K562 (cell line): Measurements from ENCODE around the gene TCEAL9. TPM values are rescaled to one million over a fixed set of nuclear protein-coding genes. Genes with fewer than 3 reads are reported as not detected.

ENCODE experiments used
- ATAC-seq: fragments of 200-7000 bp; cut with Tn5 transposase; 3 replicates; pipeline ENCODE4 v1.9.1; 2020; ENCODE audit warnings: moderate library complexity
- BruUV-seq: library from RNA; stranded (reverse); fragments of 400-500 nt; replicated peaks from 2 replicates; lab custom pipeline; 2021; lab: Mats Ljungman, UMichigan
- CTCF ChIA-PET: fragments of 300-600 bp; formaldehyde crosslinking; extraction: SDS; loops from one replicate; lab custom pipeline; 2021; ENCODE audit warnings: low intra/inter-chr PET ratio; lab: Yijun Ruan, JAX
- POLR2A ChIA-PET: fragments of 300-600, 350-650 bp; sonication (Branson Sonifier 250); formaldehyde crosslinking; extraction: SDS; loops from one replicate; lab custom pipeline; 2021; ENCODE audit warnings: antibody characterized with exemption, inconsistent platforms; lab: Yijun Ruan, JAX
- DNase-seq, 4 experiments: peaks; one replicate each; pipeline versions ENCODE4 v3.0.0 to v3.0.0-alpha.2; 2011 to 2018; ENCODE audit warnings: low spot score in 3 of 4, mixed read lengths in 3 of 4; ENCODE audit errors: extremely low read depth in 1 of 4
- FAIRE-seq: peaks from 2 replicates; lab custom pipeline; 2011; peaks lifted over from hg19 to GRCh38; lab: Jason Lieb, UNC
- H2AFZ ChIP-seq: 2 replicates; pipeline ENCODE4 v1.6.0; 2011; ENCODE audit warnings: low read depth, low read length, control low read depth, inconsistent platforms
- H3K27ac ChIP-seq: fragments of 200-600 bp; 3 replicates; pipeline ENCODE4 v1.8.0; 2011; ENCODE audit warnings: low read depth, mild to moderate bottlenecking, control low read depth, inconsistent platforms, low read length, moderate library complexity, mixed read lengths; ENCODE audit errors: extremely low read depth
- H3K27me3 ChIP-seq, 2 experiments: fragments of 300-600 bp in 1 of 2; 2 replicates in 1 of 2; 3 replicates in 1 of 2; pipeline versions ENCODE4 v1.6.0 to v1.8.0; 2011; ENCODE audit warnings: inconsistent platforms in 2 of 2, low read length in 2 of 2, mild to moderate bottlenecking in 1 of 2, mixed read lengths in 1 of 2, moderate library complexity in 1 of 2; ENCODE audit not compliant: control insufficient read depth in 2 of 2, insufficient read depth in 2 of 2
- H3K36me3 ChIP-seq: fragments of 300-600 bp; 3 replicates; pipeline ENCODE4 v1.8.0; 2011; ENCODE audit warnings: mild to moderate bottlenecking, low read length, inconsistent platforms; ENCODE audit not compliant: control insufficient read depth, insufficient read depth
- H3K4me1 ChIP-seq, 2 experiments: fragments of 200-600 bp in 1 of 2; replicated peaks in 1 of 2; 2 replicates in 1 of 2; 3 replicates in 1 of 2; pipeline versions ENCODE4 v1.5.1 to v1.8.0; 2011; ENCODE audit warnings: inconsistent platforms in 2 of 2, low read length in 2 of 2, mild to moderate bottlenecking in 1 of 2, mixed read lengths in 1 of 2, moderate library complexity in 1 of 2; ENCODE audit not compliant: control insufficient read depth in 2 of 2, insufficient read depth in 2 of 2
- H3K4me2 ChIP-seq: 2 replicates; pipeline ENCODE4 v1.6.1; 2011; ENCODE audit warnings: low read length, control low read depth, inconsistent platforms, mixed read lengths; ENCODE audit not compliant: insufficient read depth
- H3K4me3 ChIP-seq: fragments of 200-600 bp; sonication (generic), shearing (Covaris generic); 2 replicates; pipeline ENCODE4 v1.5.1; 2016; ENCODE audit warnings: control low read depth, inconsistent platforms
- H3K79me2 ChIP-seq: fragments of 200-600 bp; 3 replicates; pipeline ENCODE4 v1.8.0; 2011; ENCODE audit warnings: low read length, inconsistent platforms; ENCODE audit not compliant: control insufficient read depth, insufficient read depth
- H3K9ac ChIP-seq, 2 experiments: 2 replicates each; pipeline versions ENCODE4 v1.6.0 to v1.6.1; 2011; ENCODE audit warnings: low read depth in 2 of 2, low read length in 2 of 2, control low read depth in 1 of 2, inconsistent platforms in 1 of 2, mild to moderate bottlenecking in 1 of 2, mixed read lengths in 1 of 2; ENCODE audit not compliant: insufficient read depth in 1 of 2
- H3K9me1 ChIP-seq: one replicate; pipeline ENCODE4 v1.6.0; 2011; ENCODE audit warnings: inconsistent platforms, mild to moderate bottlenecking, low read length, moderate library complexity; ENCODE audit not compliant: control insufficient read depth, insufficient read depth
- H3K9me3 ChIP-seq: replicated peaks from 2 replicates; pipeline ENCODE4 v1.5.1; 2011; ENCODE audit warnings: low read depth, low read length, inconsistent platforms; ENCODE audit not compliant: control insufficient read depth, insufficient read depth
- H4K20me1 ChIP-seq: replicated peaks from 2 replicates; pipeline ENCODE4 v1.6.1; 2011; ENCODE audit warnings: low read length, inconsistent platforms, mixed read lengths; ENCODE audit not compliant: control insufficient read depth, insufficient read depth
- EZH2 ChIP-seq: IDR thresholded peaks from 2 replicates; pipeline ENCODE4 v1.6.1; 2012; ENCODE audit warnings: low read depth, mild to moderate bottlenecking, inconsistent platforms, low read length, borderline replicate concordance
- ID3 ChIP-seq, 2 experiments: fragments of 250-450 bp in 1 of 2; fragments of 450-650 bp in 1 of 2; sonication (Bioruptor Pico) in 1 of 2; IDR thresholded peaks; 2 replicates each; pipeline versions ENCODE4 v1.6.1 to v1.8.0; 2016 to 2021; ENCODE audit warnings: mild to moderate bottlenecking in 2 of 2, moderate library complexity in 2 of 2, missing compliant biosample characterization in 1 of 2, missing genetic modification characterization in 1 of 2
- MAFK ChIP-seq: IDR thresholded peaks from 2 replicates; pipeline ENCODE4 v1.6.1; 2011; ENCODE audit warnings: low read length, improper control_type of control experiment
- NR2C2 ChIP-seq, 2 experiments: fragments of 200-800 bp in 1 of 2; sonication (Bioruptor generic) in 1 of 2; sonication (generic) in 1 of 2; formaldehyde crosslinking in 1 of 2; IDR thresholded peaks; 2 replicates each; pipeline versions ENCODE4 v1.6.1 to v1.8.0; 2016 to 2022; ENCODE audit warnings: mild to moderate bottlenecking in 1 of 2, missing compliant biosample characterization in 1 of 2, missing genetic modification characterization in 1 of 2, missing genetic modification reagents in 1 of 2
- RAD21 ChIP-seq, 2 experiments: fragments of 250-450 bp in 1 of 2; fragments of 450-650 bp in 1 of 2; sonication (Bioruptor Pico) in 1 of 2; formaldehyde crosslinking in 1 of 2; IDR thresholded peaks in 1 of 2; conservative IDR thresholded peaks in 1 of 2; 2 replicates each; pipeline versions ENCODE4 v1.4.0 to v1.8.0; 2020 to 2022; ENCODE audit warnings: mild to moderate bottlenecking in 2 of 2, moderate library complexity in 1 of 2
- SREBF1 ChIP-seq: fragments of 150-350 bp; IDR thresholded peaks from 2 replicates; pipeline ENCODE4 v1.6.1; 2014; ENCODE audit warnings: antibody characterized with exemption, low read depth, low read length, borderline replicate concordance
- TAF7 ChIP-seq: fragments of 450-650 bp; IDR thresholded peaks from 2 replicates; pipeline ENCODE4 v1.6.1; 2016; ENCODE audit warnings: missing genetic modification characterization, missing compliant biosample characterization
- ZC3H11A ChIP-seq: IDR thresholded peaks from 2 replicates; pipeline ENCODE4 v1.6.1; 2012; ENCODE audit warnings: low read depth, low read length, improper control_type of control experiment
- ZC3H8 ChIP-seq: fragments of 450-650 bp; IDR thresholded peaks from 2 replicates; pipeline ENCODE4 v1.6.1; 2017
- ZNF609 ChIP-seq: sonication (generic); formaldehyde crosslinking; IDR thresholded peaks from 2 replicates; pipeline ENCODE4 v1.8.1; 2023; ENCODE audit warnings: missing genetic modification reagents, mild to moderate bottlenecking, borderline replicate concordance
- ZNF695 ChIP-seq: fragments of 450-650 bp; formaldehyde crosslinking; IDR thresholded peaks from 2 replicates; pipeline ENCODE4 v1.4.0; 2020; ENCODE audit warnings: mild to moderate bottlenecking, moderate library complexity
- WGBS: fragments of 100-300 bp; shearing (Covaris generic); methylation state at CpG from one replicate; pipeline ENCODE4 v1.1.6; 2016; ENCODE audit warnings: low coverage, mixed read lengths; ENCODE audit not compliant: insufficient coverage; ENCODE audit errors: missing lambda C conversion rate; 5-methylcytosine and 5-hydroxymethylcytosine counted together
- in situ Hi-C: fragments of 300-500 bp; cut with MboI; formaldehyde crosslinking; loops from 4 replicates; pipeline ENCODE4 v1.15.0; 2018; ENCODE audit warnings: inconsistent platforms, mixed read lengths
- intact Hi-C: fragments of 100-400 bp; cut with micrococcal nuclease; formaldehyde crosslinking; loops from 2 replicates; pipeline ENCODE4 v1.14.2; 2022
- polyA plus RNA-seq, 8 experiments: library from polyadenylated mRNA; depleted of rRNA in 4 of 8; stranded (reverse) in 5 of 8; unstranded in 3 of 8; fragments of >200 nt; fragmentation: Nextera tagmentation in 2 of 8; fragmentation: Illumina TruSeq in 1 of 8; extraction: Ambion mirVana in 2 of 8; extraction: Trizol in 1 of 8; gene quantifications; 2 replicates each; pipeline versions ENCODE4 v1.2.1 to v1.2.3, GENCODE V29; 2011 to 2014; ENCODE audit warnings: inconsistent platforms in 1 of 8, missing spikeins in 1 of 8
- total RNA-seq, 7 experiments: library from RNA; depleted of rRNA in 6 of 7; stranded (reverse); fragments of >200 nt in 6 of 7; fragmentation: Illumina TruSeq in 2 of 7; extraction: Trizol in 2 of 7; gene quantifications; 2 replicates each; pipeline versions ENCODE4 v1.2.1 to v1.2.3, GENCODE V29; 2011 to 2021; ENCODE audit warnings: low replicate concordance in 1 of 7
- TF ChIP-seq, protein P1 (sequence below): fragments of 450-650 bp; formaldehyde crosslinking; conservative IDR thresholded peaks from 2 replicates; pipeline ENCODE4 v1.4.0; 2022; ENCODE audit warnings: mild to moderate bottlenecking, missing genetic modification characterization

Gene TCEAL9
- total and polyA plus RNA-seq, 9 of the 15 experiments (the other 6 are each of a cell fraction or from before 2014, with no cell fraction given), result 16.2 to 106 (median 69.6) TPM

DNA sequence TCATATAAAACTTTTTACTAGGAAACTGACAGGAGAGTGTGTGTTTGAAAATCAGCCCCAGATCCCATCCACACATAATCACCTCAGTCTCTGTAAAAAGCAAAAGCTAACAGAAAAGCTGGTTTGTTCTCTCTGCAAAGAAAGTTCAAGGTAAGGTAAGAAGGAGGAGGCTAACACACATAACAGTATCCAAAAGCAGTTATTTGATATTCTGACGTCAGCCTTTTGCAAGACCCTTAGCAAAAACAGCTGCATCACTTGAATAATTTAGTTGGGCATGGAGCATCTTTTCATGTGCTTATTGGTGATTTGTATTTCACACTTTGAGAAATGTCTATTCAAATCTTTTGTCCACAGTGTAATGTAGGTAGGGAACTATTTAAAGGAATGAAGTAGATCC is 5.5 kb downstream of the TCEAL9 start:
- CTCF ChIA-PET, result no interaction called here

More for the DNA sequence above, 5.5 kb downstream of the TCEAL9 start:
- Histone ChIP-seq H3K9me3 (no peaks in the 10 kb centered on the region), H4K20me1 (no peaks in the 10 kb centered on the region), H3K9me1 (no peaks in the 10 kb centered on the region), H3K79me2 (peaks cover 12% of the 10 kb centered on the region), H3K36me3 (peaks cover 4% of the 10 kb centered on the region; the same call in 1 of the 3 replicates), H2AFZ (no peak overlapping the region), H3K4me2 (no peak overlapping the region), H3K27ac (no peak overlapping the region), H3K4me1 (peaks cover 0 to 6% of the 10 kb centered on the region in 2 experiments; a peak in 2 of 5 replicates), H3K4me3 (no peak overlapping the region), H3K27me3 (no peaks in the 10 kb centered on the region), H3K9ac (no peak overlapping the region)
- 11% methylated on average over 1 of the region's 1 CpG for WGBS
- no peak for ATAC-seq
- POLR2A ChIA-PET, result no interaction called here
- no peak for FAIRE-seq
- no peak for DNase-seq
- TF ChIP-seq ZC3H11A (no peak), ZNF609 (no peak), TAF7 (tag) (no peak), RAD21 (CRISPR knock-in tag; conservative IDR thresholded peaks at IDR 0.05 in 1 of 2, IDR thresholded peaks at IDR 0.05 in 1 of 2) (no peak), ID3 (CRISPR knock-in tag; IDR thresholded peaks at IDR 0.05) (no peak), ID3 (tag; IDR thresholded peaks at IDR 0.05) (no peak), EZH2 (no peak), ZNF695 (CRISPR knock-in tag) (no peak), SREBF1 (no peak), NR2C2 (CRISPR knock-in tag; IDR thresholded peaks at IDR 0.05) (no peak), NR2C2 (tag; IDR thresholded peaks at IDR 0.05) (no peak), ZC3H8 (no peak), MAFK (no peak)
- TF ChIP-seq, protein P1, sequence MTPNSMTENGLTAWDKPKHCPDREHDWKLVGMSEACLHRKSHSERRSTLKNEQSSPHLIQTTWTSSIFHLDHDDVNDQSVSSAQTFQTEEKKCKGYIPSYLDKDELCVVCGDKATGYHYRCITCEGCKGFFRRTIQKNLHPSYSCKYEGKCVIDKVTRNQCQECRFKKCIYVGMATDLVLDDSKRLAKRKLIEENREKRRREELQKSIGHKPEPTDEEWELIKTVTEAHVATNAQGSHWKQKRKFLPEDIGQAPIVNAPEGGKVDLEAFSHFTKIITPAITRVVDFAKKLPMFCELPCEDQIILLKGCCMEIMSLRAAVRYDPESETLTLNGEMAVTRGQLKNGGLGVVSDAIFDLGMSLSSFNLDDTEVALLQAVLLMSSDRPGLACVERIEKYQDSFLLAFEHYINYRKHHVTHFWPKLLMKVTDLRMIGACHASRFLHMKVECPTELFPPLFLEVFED (CRISPR knock-in tag), result no peak
- intact Hi-C loops, result no loop called here
- in situ Hi-C loops, result no loop called here
- no TSS peak for BruUV-seq
